Neutrophil (primary cell): ENCODE measurements around the gene COL4A4.

Experiments used
- H3K27ac ChIP-seq: fragments of 200-600 bp; sonication (generic); 2 replicates; pipeline ENCODE4 v1.5.1; 2016; ENCODE audit warnings: mild to moderate bottlenecking, moderate library complexity
- H3K27me3 ChIP-seq: fragments of 200-600 bp; sonication (generic); 2 replicates; pipeline ENCODE4 v1.6.0; 2016; ENCODE audit warnings: mild to moderate bottlenecking
- H3K36me3 ChIP-seq: fragments of 200-600 bp; sonication (generic); 2 replicates; pipeline ENCODE4 v1.5.1; 2017
- H3K4me1 ChIP-seq, 2 experiments: fragments of 200-600 bp in 1 of 2; sonication (generic) in 1 of 2; 1 replicate in 1 of 2; 2 replicates in 1 of 2; pipeline versions ENCODE4 v1.5.1 to v1.6.1; 2013 to 2016; ENCODE audit warnings: low read depth in 1 of 2, low read length in 1 of 2, mild to moderate bottlenecking in 1 of 2, moderate library complexity in 1 of 2; ENCODE audit not compliant: control insufficient read depth in 1 of 2, insufficient read depth in 1 of 2
- H3K4me3 ChIP-seq, 2 experiments: fragments of 200-600 bp in 1 of 2; sonication (generic) in 1 of 2; 1 replicate in 1 of 2; 2 replicates in 1 of 2; pipeline ENCODE4 v1.5.1; 2013 to 2016; ENCODE audit warnings: low read depth in 1 of 2, low read length in 1 of 2, mild to moderate bottlenecking in 1 of 2, moderate library complexity in 1 of 2
- H3K9me3 ChIP-seq: fragments of 200-600 bp; sonication (generic); 2 replicates; pipeline ENCODE4 v1.5.1; 2016
- CTCF ChIP-seq: fragments of 200-600 bp; sonication (generic); IDR thresholded peaks from 2 replicates; pipeline ENCODE4 v1.5.1; 2016; ENCODE audit warnings: antibody characterized with exemption

The COL4A4 gene

GRCh38 chr2:227163998-227164762, at the start of gene COL4A4, which contains the start of gene COL4A3:
Gene COL4A4, minus strand, starts transcription at chr2:227164205. Its CDS starts 16,722 bp downstream, at chr2:227147483.
Gene COL4A3, plus strand, starts transcription at chr2:227164624. Its CDS starts 103 bp downstream, at chr2:227164727.
- H3K4me3 ChIP-seq: no peak within 1 kb of the TSS
- no peak for TF ChIP-seq CTCF

GRCh38 chr2:227207573-227207972, 43.6 kb upstream of the COL4A4 start:
- no peaks in the 10 kb centered on the region for H3K9me3 ChIP-seq
- no peak for TF ChIP-seq CTCF
- no peak overlapping the region for H3K4me3 ChIP-seq
- no peaks in the 10 kb centered on the region for H3K27me3 ChIP-seq
- no peak overlapping the region for H3K27ac ChIP-seq
- no peaks in the 10 kb centered on the region for H3K36me3 ChIP-seq
- H3K4me1 ChIP-seq: no peaks in the 10 kb centered on the region

More at GRCh38 chr2:227163998-227164762, at the start of gene COL4A4, which contains the start of gene COL4A3:
- H3K27ac ChIP-seq: no peak within 1 kb of the TSS
- H3K4me1 ChIP-seq: no peaks in the 10 kb centered on the region
- H3K27me3 ChIP-seq: peaks cover 67% of the 10 kb centered on the region
- H3K36me3 ChIP-seq: no peaks in the 10 kb centered on the region
- no peaks in the 10 kb centered on the region for H3K9me3 ChIP-seq

- H3K9me3 ChIP-seq: no peaks in the 10 kb centered on the region
- no peak for TF ChIP-seq CTCF
- H3K27ac ChIP-seq: no peak overlapping the region
- no peak overlapping the region for H3K4me3 ChIP-seq
- no peaks in the 10 kb centered on the region for H3K36me3 ChIP-seq
- no peaks in the 10 kb centered on the region for H3K27me3 ChIP-seq
- no peaks in the 10 kb centered on the region for H3K4me1 ChIP-seq
Measured at GRCh38 chr2:227206406-227206805, 42.4 kb upstream of the COL4A4 start.

- H3K27me3 ChIP-seq: no peaks in the 10 kb centered on the region
- H3K27ac ChIP-seq: no peak overlapping the region
- no peaks in the 10 kb centered on the region for H3K36me3 ChIP-seq
- H3K9me3 ChIP-seq: no peaks in the 10 kb centered on the region
- no peak for TF ChIP-seq CTCF
- H3K4me3 ChIP-seq: no peak overlapping the region
- H3K4me1 ChIP-seq: no peaks in the 10 kb centered on the region
Measured at GRCh38 chr2:227205701-227206100, 41.7 kb upstream of the COL4A4 start.

GRCh38 chr2:227204452-227204851, 40.4 kb upstream of the COL4A4 start:
- no peak for TF ChIP-seq CTCF
- Histone ChIP-seq H3K4me3 (no peak overlapping the region), H3K4me1 (no peaks in the 10 kb centered on the region), H3K27me3 (no peaks in the 10 kb centered on the region), H3K27ac (no peak overlapping the region), H3K9me3 (no peaks in the 10 kb centered on the region), H3K36me3 (no peaks in the 10 kb centered on the region)
